Measurements from ENCODE around the gene AGRN.

DNA sequence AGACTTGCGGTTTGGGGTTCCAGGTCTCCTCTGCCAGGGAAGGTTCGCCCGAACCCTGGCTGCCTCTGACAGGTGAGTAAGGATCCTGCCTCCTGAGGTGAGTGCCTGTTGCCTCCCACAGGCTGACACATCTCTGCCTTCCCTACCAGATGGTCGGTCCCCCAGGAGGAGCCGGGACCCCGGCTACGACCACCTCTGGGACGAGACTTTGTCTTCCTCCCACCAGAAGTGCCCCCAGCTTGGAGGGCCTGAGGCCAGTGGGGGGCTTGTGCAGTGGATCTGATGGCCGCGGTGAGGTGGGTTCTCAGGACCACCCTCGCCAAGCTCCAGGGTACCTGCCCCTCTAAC is 45.7 kb upstream of the AGRN start:
- TF ChIP-seq, protein P1, sequence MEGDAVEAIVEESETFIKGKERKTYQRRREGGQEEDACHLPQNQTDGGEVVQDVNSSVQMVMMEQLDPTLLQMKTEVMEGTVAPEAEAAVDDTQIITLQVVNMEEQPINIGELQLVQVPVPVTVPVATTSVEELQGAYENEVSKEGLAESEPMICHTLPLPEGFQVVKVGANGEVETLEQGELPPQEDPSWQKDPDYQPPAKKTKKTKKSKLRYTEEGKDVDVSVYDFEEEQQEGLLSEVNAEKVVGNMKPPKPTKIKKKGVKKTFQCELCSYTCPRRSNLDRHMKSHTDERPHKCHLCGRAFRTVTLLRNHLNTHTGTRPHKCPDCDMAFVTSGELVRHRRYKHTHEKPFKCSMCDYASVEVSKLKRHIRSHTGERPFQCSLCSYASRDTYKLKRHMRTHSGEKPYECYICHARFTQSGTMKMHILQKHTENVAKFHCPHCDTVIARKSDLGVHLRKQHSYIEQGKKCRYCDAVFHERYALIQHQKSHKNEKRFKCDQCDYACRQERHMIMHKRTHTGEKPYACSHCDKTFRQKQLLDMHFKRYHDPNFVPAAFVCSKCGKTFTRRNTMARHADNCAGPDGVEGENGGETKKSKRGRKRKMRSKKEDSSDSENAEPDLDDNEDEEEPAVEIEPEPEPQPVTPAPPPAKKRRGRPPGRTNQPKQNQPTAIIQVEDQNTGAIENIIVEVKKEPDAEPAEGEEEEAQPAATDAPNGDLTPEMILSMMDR (IDR thresholded peaks at IDR 0.05): no peak
- TF ChIP-seq EP300 (IDR thresholded peaks at IDR 0.05): no peak
- TF ChIP-seq POLR2A (IDR thresholded peaks at IDR 0.05): no peak
- TF ChIP-seq POLR2AphosphoS5 (IDR thresholded peaks at IDR 0.05): no peak

All from suprapubic skin (tissue), 4 donors.